Stimulated activated effector memory CD8-positive, alpha-beta T cell treated with anti-CD3 and anti-CD28 coated beads, Interleukin-12 subunit alpha, Interleukin-12 subunit beta, amount 100 ng/mL, for 72 hours (primary cell): ENCODE data around the gene CFAP53.
"Not testable (repeated sequence)": the region's sequence is repeated elsewhere in the genome, so short reads cannot be mapped to it uniquely, and the experiment has no call there.

ENCODE experiments used
- ATAC-seq: fragments of 150-1000 bp; cut with Tn5 transposase; 2 replicates; pipeline ENCODE4 v1.10.0; 2021
- DNase-seq, 2 donors: peaks; one replicate each; pipeline ENCODE4 v3.0.0; 2021 to 2022; ENCODE audit warnings: low spot score in 2 of 2
- H3K27ac Mint-ChIP-seq: one replicate; pipeline ENCODE4 v1.8.0; 2022; ENCODE audit warnings: mild to moderate bottlenecking, mixed read lengths
- H3K36me3 Mint-ChIP-seq: one replicate; pipeline ENCODE4 v1.8.0; 2022; ENCODE audit warnings: mild to moderate bottlenecking, mixed read lengths
- H3K4me1 Mint-ChIP-seq: one replicate; pipeline ENCODE4 v1.8.0; 2022; ENCODE audit warnings: mixed read lengths
- H3K4me3 Mint-ChIP-seq: one replicate; pipeline ENCODE4 v1.8.0; 2022; ENCODE audit warnings: mild to moderate bottlenecking, mixed read lengths
- H3K9me3 Mint-ChIP-seq: one replicate; pipeline ENCODE4 v1.8.0; 2022; ENCODE audit warnings: mixed read lengths

The CFAP53 gene, protein sequence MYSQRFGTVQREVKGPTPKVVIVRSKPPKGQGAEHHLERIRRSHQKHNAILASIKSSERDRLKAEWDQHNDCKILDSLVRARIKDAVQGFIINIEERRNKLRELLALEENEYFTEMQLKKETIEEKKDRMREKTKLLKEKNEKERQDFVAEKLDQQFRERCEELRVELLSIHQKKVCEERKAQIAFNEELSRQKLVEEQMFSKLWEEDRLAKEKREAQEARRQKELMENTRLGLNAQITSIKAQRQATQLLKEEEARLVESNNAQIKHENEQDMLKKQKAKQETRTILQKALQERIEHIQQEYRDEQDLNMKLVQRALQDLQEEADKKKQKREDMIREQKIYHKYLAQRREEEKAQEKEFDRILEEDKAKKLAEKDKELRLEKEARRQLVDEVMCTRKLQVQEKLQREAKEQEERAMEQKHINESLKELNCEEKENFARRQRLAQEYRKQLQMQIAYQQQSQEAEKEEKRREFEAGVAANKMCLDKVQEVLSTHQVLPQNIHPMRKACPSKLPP

DNA sequence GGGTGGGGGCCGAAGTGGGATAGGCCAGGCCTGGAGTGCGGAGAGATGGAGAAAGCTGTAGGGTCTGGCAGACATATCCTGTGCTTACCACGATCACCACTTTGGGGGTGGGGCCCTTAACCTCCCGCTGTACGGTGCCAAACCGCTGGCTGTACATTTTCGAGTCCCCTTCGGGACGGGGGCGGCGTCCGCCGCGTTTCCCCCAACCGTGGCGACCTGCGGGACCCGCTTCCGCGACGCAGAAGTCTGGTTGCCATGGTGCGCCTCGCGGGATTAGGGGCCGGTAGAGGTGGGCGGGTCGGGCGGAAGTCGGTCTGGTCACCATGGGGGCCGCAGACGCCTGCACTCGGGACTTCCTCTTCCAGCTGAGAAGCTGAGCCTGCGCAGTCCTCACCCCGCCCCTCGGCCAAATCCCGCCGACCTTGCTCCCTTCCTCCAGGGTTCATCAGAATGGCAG is at the start of gene CFAP53:
TSS of gene CFAP53 (minus strand) at position 248 of the 457 bp plus-strand sequence. CDS start at position 157, 91 bp downstream.
- peaks cover 31% of the 10 kb centered on the region for H3K36me3 Mint-ChIP-seq
- H3K9me3 Mint-ChIP-seq, result no peaks in the 10 kb centered on the region
- DNase-seq, result peak; percentile 70 to 94
- peaks cover 17% of the 10 kb centered on the region for H3K4me1 Mint-ChIP-seq
- peak; percentile 93 for ATAC-seq
- H3K4me3 Mint-ChIP-seq, result peak within 1 kb of the TSS; percentile 80
- H3K27ac Mint-ChIP-seq, result peak within 1 kb of the TSS; percentile 89

DNA sequence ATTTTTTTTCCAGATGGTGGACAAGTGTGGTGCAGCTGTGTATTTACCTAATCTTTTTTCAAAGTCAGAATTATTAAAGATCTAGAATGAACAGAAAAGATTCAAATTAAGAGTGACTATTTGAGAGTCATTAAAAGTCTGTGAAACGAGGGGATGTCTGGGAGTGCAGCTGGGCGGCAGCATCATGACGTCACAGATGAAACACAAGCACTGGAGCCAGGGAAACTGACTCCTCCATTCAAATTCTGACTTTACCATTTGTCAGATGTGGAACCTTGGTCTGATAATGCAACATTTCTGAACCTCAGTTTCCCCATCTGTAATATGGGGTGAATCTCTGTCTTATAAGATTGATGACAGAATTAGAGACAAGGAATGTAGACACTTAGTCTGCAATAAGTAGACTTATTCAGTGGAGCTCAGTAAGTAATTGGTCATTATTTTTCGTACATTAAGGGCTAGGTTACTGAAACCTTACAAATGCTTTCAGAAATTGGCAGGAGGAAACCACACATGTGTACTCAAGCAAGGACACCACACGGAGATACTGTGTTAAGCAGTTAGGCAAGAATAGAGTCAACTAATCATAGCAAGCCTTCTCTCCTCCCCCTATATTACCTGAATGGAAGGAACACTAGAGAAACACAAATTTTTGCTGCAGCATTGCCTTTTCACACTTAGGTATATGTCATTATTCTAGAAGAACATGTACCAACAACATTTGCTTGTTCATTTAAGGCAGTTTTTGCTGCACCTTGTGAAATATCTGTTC is 49.0 kb upstream of the CFAP53 start:
- H3K27ac Mint-ChIP-seq, result no peak overlapping the region
- no peak for ATAC-seq
- H3K36me3 Mint-ChIP-seq, result no peaks in the 10 kb centered on the region
- no peak for DNase-seq
- no peak overlapping the region for H3K4me3 Mint-ChIP-seq
- H3K9me3 Mint-ChIP-seq, result no peaks in the 10 kb centered on the region
- no peaks in the 10 kb centered on the region for H3K4me1 Mint-ChIP-seq

- H3K4me1 Mint-ChIP-seq, result no peaks in the 10 kb centered on the region
These were observed 47.7 kb upstream of the CFAP53 start for GRCh38 chr18:50313873-50314460.

DNA sequence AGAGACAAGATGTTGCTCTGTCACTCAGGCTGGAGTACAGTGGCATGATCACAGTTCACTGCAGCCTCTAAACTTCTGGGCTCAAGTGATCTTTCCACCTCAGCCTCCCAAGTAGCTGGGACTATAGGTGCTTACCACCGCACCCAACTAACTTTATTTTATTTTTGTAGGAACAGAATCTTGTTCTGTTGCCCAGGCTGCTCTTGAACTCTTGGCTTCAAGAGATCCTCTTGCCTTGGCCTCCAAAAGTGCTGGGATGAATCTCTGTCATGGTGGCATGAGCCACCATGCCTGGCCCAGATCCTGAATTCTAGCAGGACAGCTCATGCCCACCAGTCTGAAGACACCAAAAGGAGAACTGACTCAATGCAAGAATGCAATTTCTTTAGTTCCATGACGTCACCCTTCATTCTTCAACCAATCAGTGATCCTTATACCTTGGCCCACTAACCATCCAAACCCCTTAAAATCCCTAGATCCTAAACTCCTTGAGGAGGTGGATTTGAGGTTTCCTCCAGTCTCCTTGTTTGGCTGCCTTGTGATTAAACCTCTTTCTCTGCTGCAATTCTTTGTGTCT is 46.8 kb upstream of the CFAP53 start:
- H3K9me3 Mint-ChIP-seq, result no peaks in the 10 kb centered on the region
- no peaks in the 10 kb centered on the region for H3K36me3 Mint-ChIP-seq
- no peak for DNase-seq
- ATAC-seq, result no peak
- H3K4me3 Mint-ChIP-seq, result no peak overlapping the region
- peak overlapping the region; percentile 29 for H3K27ac Mint-ChIP-seq
- peaks cover under 1% of the 10 kb centered on the region for H3K4me1 Mint-ChIP-seq

More at GRCh38 chr18:50313873-50314460, 47.7 kb upstream of the CFAP53 start:
- Mint-ChIP-seq H3K36me3 (no peaks in the 10 kb centered on the region), H3K4me3 (no peak overlapping the region), H3K27ac (no peak overlapping the region), H3K9me3 (no peaks in the 10 kb centered on the region)
- DNase-seq (no peak), ATAC-seq (no peak)

- no peak for DNase-seq
- H3K9me3 Mint-ChIP-seq, result no peaks in the 10 kb centered on the region
- H3K4me3 Mint-ChIP-seq, result no peak overlapping the region
- H3K27ac Mint-ChIP-seq, result no peak overlapping the region
- H3K36me3 Mint-ChIP-seq, result peaks cover 5% of the 10 kb centered on the region
- H3K4me1 Mint-ChIP-seq, result peaks cover 7% of the 10 kb centered on the region
- no peak for ATAC-seq
These were observed 46.2 kb upstream of the CFAP53 start for GRCh38 chr18:50312296-50313030.

DNA sequence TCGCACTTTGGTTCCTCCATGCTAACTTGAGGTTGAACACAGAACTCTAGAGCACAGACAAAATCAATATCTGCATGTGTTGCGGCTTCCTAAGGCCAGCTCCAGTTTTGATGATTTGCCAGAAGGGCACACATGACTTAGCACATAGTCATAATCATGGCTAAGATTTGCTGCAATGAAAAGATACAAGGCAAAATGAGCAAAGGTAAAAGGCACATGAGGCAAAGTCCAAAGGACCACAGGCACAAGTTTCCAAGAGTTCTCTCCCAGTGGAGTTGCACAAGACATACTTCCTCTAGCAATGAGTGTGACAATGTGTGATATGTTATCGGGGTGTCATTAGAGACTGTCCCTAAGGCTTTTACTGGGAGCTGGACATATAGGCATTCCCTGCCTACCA is 45.4 kb upstream of the CFAP53 start:
- ATAC-seq (no peak), DNase-seq (no peak)
- Mint-ChIP-seq H3K4me3 (no peak overlapping the region), H3K36me3 (peaks cover 5% of the 10 kb centered on the region), H3K27ac (no peak overlapping the region), H3K9me3 (no peaks in the 10 kb centered on the region), H3K4me1 (peaks cover 14% of the 10 kb centered on the region)

DNA sequence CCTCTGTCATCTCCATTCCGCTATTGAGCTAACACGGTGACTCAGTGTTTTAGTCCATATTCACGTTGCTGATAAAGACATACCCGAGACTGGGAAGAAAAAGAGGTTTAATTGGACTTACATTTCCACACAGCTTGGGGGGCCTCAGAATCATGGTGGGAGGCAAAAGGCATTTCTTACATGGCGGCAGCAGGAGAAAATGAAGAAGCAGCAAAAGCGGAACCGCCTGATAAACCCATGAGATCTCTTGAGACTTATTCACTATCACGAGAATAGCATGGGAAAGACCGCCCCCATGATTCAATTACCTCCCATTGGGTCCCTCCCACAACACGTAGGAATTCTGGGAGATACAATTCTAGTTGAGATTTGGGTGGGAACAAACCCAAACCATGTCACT is 43.8 kb upstream of the CFAP53 start:
- Mint-ChIP-seq H3K4me3 (no peak overlapping the region), H3K27ac (no peak overlapping the region), H3K9me3 (peaks cover 3% of the 10 kb centered on the region), H3K4me1 (peaks cover 14% of the 10 kb centered on the region), H3K36me3 (peaks cover 5% of the 10 kb centered on the region)
- DNase-seq (no peak), ATAC-seq (no peak)

GRCh38 chr18:50308851-50309250 is 42.6 kb upstream of the CFAP53 start:
- not testable (repeated sequence) for H3K36me3 Mint-ChIP-seq, ATAC-seq, DNase-seq, H3K9me3 Mint-ChIP-seq, H3K27ac Mint-ChIP-seq, H3K4me3 Mint-ChIP-seq
- H3K4me1 Mint-ChIP-seq, result peaks cover 14% of the 10 kb centered on the region

GRCh38 chr18:50307738-50308470 is 41.6 kb upstream of the CFAP53 start:
- ATAC-seq, result peak; percentile 100
- Mint-ChIP-seq H3K4me1 (peaks cover 14% of the 10 kb centered on the region), H3K9me3 (peaks cover 3% of the 10 kb centered on the region), H3K4me3 (peak overlapping the region; percentile 84), H3K27ac (peak overlapping the region; percentile 55), H3K36me3 (peaks cover 5% of the 10 kb centered on the region)
- peak; percentile 68 to 90 for DNase-seq

- H3K4me3 Mint-ChIP-seq, result peak overlapping the region; percentile 84
- H3K4me1 Mint-ChIP-seq, result peaks cover 14% of the 10 kb centered on the region
- ATAC-seq (no peak), DNase-seq (no peak)
- H3K9me3 Mint-ChIP-seq, result peaks cover 3% of the 10 kb centered on the region
- peaks cover 5% of the 10 kb centered on the region for H3K36me3 Mint-ChIP-seq
- peak overlapping the region; percentile 55 for H3K27ac Mint-ChIP-seq
These were observed 41.1 kb upstream of the CFAP53 start for GRCh38 chr18:50307400-50307737.

- Mint-ChIP-seq H3K4me3 (peak overlapping the region; percentile 84), H3K4me1 (peaks cover 14% of the 10 kb centered on the region), H3K27ac (no peak overlapping the region), H3K36me3 (peaks cover 5% of the 10 kb centered on the region), H3K9me3 (peaks cover 3% of the 10 kb centered on the region)
- DNase-seq, result no peak
- ATAC-seq, result no peak
These were observed 40.6 kb upstream of the CFAP53 start for GRCh38 chr18:50306944-50307343.

DNA sequence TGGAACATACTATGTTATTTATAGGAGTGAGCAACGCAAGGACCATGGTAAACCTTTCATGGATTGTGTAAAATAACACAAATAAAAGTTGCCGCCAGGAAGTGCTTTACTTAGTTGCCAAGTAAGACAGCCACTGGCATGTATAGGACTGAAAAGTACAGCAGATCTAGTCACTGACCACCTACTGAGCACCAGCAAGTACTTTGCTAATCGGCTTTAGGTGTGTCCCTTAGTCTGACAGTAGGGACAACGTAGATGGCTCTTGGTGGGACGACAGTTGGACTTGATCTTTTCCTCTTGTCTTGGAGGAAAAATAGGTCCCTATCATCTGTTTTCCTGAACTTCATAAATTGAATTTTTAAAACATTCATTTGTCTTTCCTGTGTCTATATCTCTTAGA is 34.8 kb upstream of the CFAP53 start:
- peaks cover 13% of the 10 kb centered on the region for H3K4me1 Mint-ChIP-seq
- H3K9me3 Mint-ChIP-seq, result peaks cover 3% of the 10 kb centered on the region
- H3K36me3 Mint-ChIP-seq, result no peaks in the 10 kb centered on the region
- DNase-seq (no peak), ATAC-seq (no peak)
- no peak overlapping the region for H3K27ac Mint-ChIP-seq
- no peak overlapping the region for H3K4me3 Mint-ChIP-seq

- no peak overlapping the region for H3K4me3 Mint-ChIP-seq
These were observed 33.5 kb upstream of the CFAP53 start for GRCh38 chr18:50299626-50300388.

More at GRCh38 chr18:50299626-50300388, 33.5 kb upstream of the CFAP53 start:
- Mint-ChIP-seq H3K9me3 (no peaks in the 10 kb centered on the region), H3K4me1 (peaks cover 13% of the 10 kb centered on the region), H3K36me3 (no peaks in the 10 kb centered on the region), H3K27ac (no peak overlapping the region)
- no peak for DNase-seq
- ATAC-seq, result no peak
